ENCODE measurements around the gene PPME1. TPM values are rescaled to one million over a fixed set of nuclear protein-coding genes. Genes with fewer than 3 reads are reported as not detected.

Gene PPME1
- total and polyA plus RNA-seq, 9 of the 15 experiments (the other 6 are each of a cell fraction or from before 2014, with no cell fraction given): 9.8 to 81.7 (median 37.6) TPM

DNA sequence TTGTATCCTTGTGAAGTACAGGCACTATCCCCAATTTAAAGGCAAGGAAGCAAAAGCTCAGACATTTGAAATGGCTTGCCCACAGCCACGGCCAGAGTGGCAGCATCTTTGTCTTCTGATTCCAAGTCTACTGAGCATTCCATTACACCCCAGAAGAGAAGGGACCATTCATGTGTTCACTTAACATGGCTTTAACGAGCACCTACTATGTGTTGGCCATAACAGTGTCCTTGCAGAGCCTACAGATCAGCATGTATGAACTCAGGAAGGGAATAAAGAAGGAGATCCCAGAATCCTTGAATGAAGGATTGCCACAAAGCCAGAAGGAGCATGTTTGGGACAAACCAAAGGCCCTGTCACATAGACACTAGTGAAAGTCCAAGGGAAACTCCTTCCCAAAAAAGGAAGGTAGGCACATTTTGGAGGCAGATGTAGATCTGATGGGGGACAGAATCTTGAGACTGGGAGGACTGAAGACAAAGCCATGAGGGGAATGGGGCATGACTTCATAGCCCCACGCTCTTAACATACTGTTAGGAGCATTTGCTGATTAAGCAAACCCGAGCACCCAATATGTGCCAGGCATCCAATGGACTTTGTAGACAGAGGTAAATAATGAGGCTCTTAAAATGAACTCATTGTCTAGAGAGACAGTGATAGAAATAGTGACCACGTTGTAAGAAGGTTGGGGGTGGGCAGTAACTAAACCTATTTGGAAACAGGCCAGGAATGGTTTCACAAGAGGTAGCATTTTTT lies 85.5 kb downstream of the PPME1 start:
- Histone ChIP-seq H3K4me2 (ENCODE audit: insufficient read depth, low read length) (no peak overlapping the region), H2AFZ (ENCODE audit: low read depth, low read length) (no peak overlapping the region), H4K20me1 (replicated peaks; ENCODE audit: control insufficient read depth, insufficient read depth, low read length) (no peaks in the 10 kb centered on the region; the same call in 1 of the 2 replicates), H3K4me1 (replicated peaks in 1 of 2; ENCODE audit: control insufficient read depth in 2 of 2, insufficient read depth in 2 of 2, low read length in 2 of 2) (no peaks in the 10 kb centered on the region), H3K4me3 (no peak overlapping the region), H3K27me3 (ENCODE audit: control insufficient read depth in 2 of 2, insufficient read depth in 2 of 2, low read length in 2 of 2) (peaks cover 2 to 4% of the 10 kb centered on the region in 2 experiments; a peak in 2 of 5 replicates), H3K27ac (ENCODE audit: extremely low read depth, low read depth, low read length) (no peak overlapping the region), H3K36me3 (ENCODE audit: control insufficient read depth, insufficient read depth, low read length) (peaks cover 45% of the 10 kb centered on the region; the same call in 2 of the 3 replicates), H3K79me2 (ENCODE audit: control insufficient read depth, insufficient read depth, low read length) (no peaks in the 10 kb centered on the region), H3K9ac (ENCODE audit: insufficient read depth in 1 of 2, low read depth in 2 of 2, low read length in 2 of 2) (no peak overlapping the region), H3K9me3 (replicated peaks; ENCODE audit: control insufficient read depth, insufficient read depth, low read depth, low read length) (no peaks in the 10 kb centered on the region), H3K9me1 (ENCODE audit: control insufficient read depth, insufficient read depth, low read length) (no peaks in the 10 kb centered on the region)
- FAIRE-seq: no peak
- BruUV-seq (replicated peaks): no TSS peak
- no peak for DNase-seq (ENCODE audit: extremely low read depth in 1 of 4, low spot score in 3 of 4)
- CTCF ChIA-PET (ENCODE audit: low intra/inter-chr PET ratio): interaction anchor here (0.7 to 2.5 kb wide), 3 partner anchors 65 to 193 kb away, joined by 3 to 15 read pairs (median 3); no protein-coding TSS in a partner anchor
- POLR2A ChIA-PET: interaction anchor here (0.8 to 1.1 kb wide), 2 partner anchors 12 to 276 kb away, joined by 4 read pairs; no protein-coding TSS in a partner anchor
- no peak for TF ChIP-seq ZNF239 (CRISPR knock-in tag; IDR thresholded peaks at IDR 0.05)
- peak; percentile 81 for TF ChIP-seq ZKSCAN1 (IDR thresholded peaks at IDR 0.05; ENCODE audit: low read depth, low read length)
- TF ChIP-seq RNF2 (IDR thresholded peaks at IDR 0.05): no peak
- peak; percentile 47; the same call in 1 of the 2 replicates for TF ChIP-seq ZNF316 (IDR thresholded peaks at IDR 0.05)
- peak; percentile 9; the same call in 1 of the 2 replicates for TF ChIP-seq C11orf30 (IDR thresholded peaks at IDR 0.05; ENCODE audit: low read depth)
- TF ChIP-seq ELF1 (tag; IDR thresholded peaks at IDR 0.05): no peak
- 0 out of 2 replicates have a peak, but pooled peaks have one; percentile 11 for TF ChIP-seq MAFG (tag; conservative IDR thresholded peaks at IDR 0.05)
- WGBS (ENCODE audit: insufficient coverage, low coverage, missing lambda C conversion rate): 33% methylated on average over 5 of the region's 5 CpGs
- intact Hi-C loops (cut with micrococcal nuclease): loop anchor here (5.0 kb wide), 2 partner anchors 66 to 131 kb away; no protein-coding TSS in a partner anchor
- in situ Hi-C loops (cut with MboI): no loop called here
- ATAC-seq: no peak
